ENCODE measurements around the gene TSPAN18.

The TSPAN18 gene

GRCh38 chr11:44964526-44965209 lies 237.9 kb downstream of the TSPAN18 start:
- H3K4me3 ChIP-seq (ENCODE audit: low read depth, low read length), result no peak overlapping the region
- TF ChIP-seq CTCF (IDR thresholded peaks at IDR 0.05; ENCODE audit: low read depth, low read length, missing control alignments), result no peak
- in situ Hi-C loops (cut with HindIII; ENCODE audit: low sequenced_read_pairs), result no loop called here

GRCh38 chr11:44966694-44967093 lies 239.9 kb downstream of the TSPAN18 start:
- in situ Hi-C loops (cut with HindIII; ENCODE audit: low sequenced_read_pairs), result no loop called here

More at GRCh38 chr11:44964526-44965209, 237.9 kb downstream of the TSPAN18 start:
- DNase-seq (ENCODE audit: low read depth), result no peak

GRCh38 chr11:44967930-44968496 lies 241.3 kb downstream of the TSPAN18 start:
- H3K4me3 ChIP-seq (ENCODE audit: low read depth, low read length), result no peak overlapping the region
- no peak for TF ChIP-seq CTCF (IDR thresholded peaks at IDR 0.05; ENCODE audit: low read depth, low read length, missing control alignments)
- in situ Hi-C loops (cut with HindIII; ENCODE audit: low sequenced_read_pairs), result no loop called here
- DNase-seq (ENCODE audit: low read depth), result no peak

More at GRCh38 chr11:44966694-44967093, 239.9 kb downstream of the TSPAN18 start:
- TF ChIP-seq CTCF (IDR thresholded peaks at IDR 0.05; ENCODE audit: low read depth, low read length, missing control alignments), result no peak
- H3K4me3 ChIP-seq (ENCODE audit: low read depth, low read length), result no peak overlapping the region
- DNase-seq (ENCODE audit: low read depth), result no peak

GRCh38 chr11:44968510-44968909 lies 241.7 kb downstream of the TSPAN18 start:
- H3K4me3 ChIP-seq (ENCODE audit: low read depth, low read length), result no peak overlapping the region
- no peak for TF ChIP-seq CTCF (IDR thresholded peaks at IDR 0.05; ENCODE audit: low read depth, low read length, missing control alignments)
- in situ Hi-C loops (cut with HindIII; ENCODE audit: low sequenced_read_pairs), result no loop called here
- no peak for DNase-seq (ENCODE audit: low read depth)

- in situ Hi-C loops (cut with HindIII; ENCODE audit: low sequenced_read_pairs), result no loop called here
- TF ChIP-seq CTCF (IDR thresholded peaks at IDR 0.05; ENCODE audit: low read depth, low read length, missing control alignments), result no peak
- no peak for DNase-seq (ENCODE audit: low read depth)
- H3K4me3 ChIP-seq (ENCODE audit: low read depth, low read length), result no peak overlapping the region
Measured at GRCh38 chr11:44969651-44970252, 243.0 kb downstream of the TSPAN18 start.

- in situ Hi-C loops (cut with HindIII; ENCODE audit: low sequenced_read_pairs), result no loop called here
- DNase-seq (ENCODE audit: low read depth), result no peak
- TF ChIP-seq CTCF (IDR thresholded peaks at IDR 0.05; ENCODE audit: low read depth, low read length, missing control alignments), result no peak
- no peak overlapping the region for H3K4me3 ChIP-seq (ENCODE audit: low read depth, low read length)
Measured at GRCh38 chr11:44970293-44970692, 243.5 kb downstream of the TSPAN18 start.
